ENCODE data around the gene MYO18B.

MYO18B gene

DNA sequence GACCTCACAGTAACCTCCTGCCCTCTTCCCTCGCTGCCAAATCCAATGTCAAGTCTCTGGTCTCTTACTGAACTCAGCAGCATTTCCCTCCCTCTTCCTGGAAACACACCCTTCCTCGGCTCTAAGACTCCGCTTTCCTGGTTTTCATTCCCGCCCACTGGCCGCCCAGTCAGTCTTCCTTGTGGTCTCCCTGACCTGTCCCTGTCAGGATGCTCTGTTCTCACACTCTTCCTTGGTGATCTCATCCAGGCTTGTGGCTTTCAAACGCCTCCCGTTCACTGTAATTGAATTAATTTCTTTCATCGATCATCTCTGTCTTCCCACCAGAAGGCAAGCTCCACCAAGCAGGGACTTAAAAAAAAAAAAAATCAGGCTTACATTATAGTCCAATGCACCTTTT is 33.5 kb downstream of the MYO18B start:
- TF ChIP-seq, protein P1, sequence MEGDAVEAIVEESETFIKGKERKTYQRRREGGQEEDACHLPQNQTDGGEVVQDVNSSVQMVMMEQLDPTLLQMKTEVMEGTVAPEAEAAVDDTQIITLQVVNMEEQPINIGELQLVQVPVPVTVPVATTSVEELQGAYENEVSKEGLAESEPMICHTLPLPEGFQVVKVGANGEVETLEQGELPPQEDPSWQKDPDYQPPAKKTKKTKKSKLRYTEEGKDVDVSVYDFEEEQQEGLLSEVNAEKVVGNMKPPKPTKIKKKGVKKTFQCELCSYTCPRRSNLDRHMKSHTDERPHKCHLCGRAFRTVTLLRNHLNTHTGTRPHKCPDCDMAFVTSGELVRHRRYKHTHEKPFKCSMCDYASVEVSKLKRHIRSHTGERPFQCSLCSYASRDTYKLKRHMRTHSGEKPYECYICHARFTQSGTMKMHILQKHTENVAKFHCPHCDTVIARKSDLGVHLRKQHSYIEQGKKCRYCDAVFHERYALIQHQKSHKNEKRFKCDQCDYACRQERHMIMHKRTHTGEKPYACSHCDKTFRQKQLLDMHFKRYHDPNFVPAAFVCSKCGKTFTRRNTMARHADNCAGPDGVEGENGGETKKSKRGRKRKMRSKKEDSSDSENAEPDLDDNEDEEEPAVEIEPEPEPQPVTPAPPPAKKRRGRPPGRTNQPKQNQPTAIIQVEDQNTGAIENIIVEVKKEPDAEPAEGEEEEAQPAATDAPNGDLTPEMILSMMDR (IDR thresholded peaks at IDR 0.05; ENCODE audit: low read depth, low read length) = no peak
- H3K4me3 ChIP-seq (ENCODE audit: low read depth, low read length) = no peak overlapping the region

DNA sequence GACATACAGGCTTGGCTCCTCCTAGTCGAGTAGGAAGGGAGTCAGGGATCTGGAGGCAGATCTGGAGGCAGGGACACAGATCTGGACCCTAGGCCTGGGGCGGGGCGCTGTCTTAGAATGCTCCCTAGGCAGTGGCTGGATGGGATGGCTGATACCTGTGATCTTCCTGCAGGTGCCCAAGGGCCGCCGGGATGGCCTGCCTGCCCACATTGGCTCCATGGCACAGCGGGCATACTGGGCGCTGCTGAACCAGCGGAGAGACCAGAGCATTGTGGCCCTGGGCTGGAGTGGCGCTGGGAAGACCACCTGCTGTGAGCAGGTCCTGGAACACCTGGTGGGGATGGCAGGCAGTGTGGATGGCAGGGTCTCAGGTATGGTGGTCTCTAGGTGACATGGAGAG is 35.4 kb downstream of the MYO18B start:
- H3K4me3 ChIP-seq (ENCODE audit: low read depth, low read length) = no peak overlapping the region
- TF ChIP-seq, protein P1 (IDR thresholded peaks at IDR 0.05; ENCODE audit: low read depth, low read length) = no peak

DNA sequence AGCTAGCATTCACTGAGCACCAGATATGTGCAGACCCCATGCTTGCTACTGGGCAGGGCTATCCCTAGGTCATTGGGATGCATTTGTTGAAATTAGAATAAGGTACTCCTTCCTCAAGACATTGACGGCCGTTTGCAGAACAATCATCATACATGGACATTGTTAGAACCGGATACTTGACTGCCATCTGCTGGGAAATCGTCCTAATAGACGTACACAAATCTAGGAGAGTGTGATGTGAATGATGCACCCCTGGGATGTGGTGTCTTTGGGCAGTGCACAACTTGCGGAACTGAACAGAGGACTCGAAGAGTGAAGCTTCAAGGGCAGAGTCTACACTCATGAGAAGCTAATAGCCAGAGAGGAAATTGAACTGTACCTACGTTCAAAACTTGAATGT is 35.9 kb downstream of the MYO18B start:
- no peak overlapping the region for H3K4me3 ChIP-seq (ENCODE audit: low read depth, low read length)

DNA sequence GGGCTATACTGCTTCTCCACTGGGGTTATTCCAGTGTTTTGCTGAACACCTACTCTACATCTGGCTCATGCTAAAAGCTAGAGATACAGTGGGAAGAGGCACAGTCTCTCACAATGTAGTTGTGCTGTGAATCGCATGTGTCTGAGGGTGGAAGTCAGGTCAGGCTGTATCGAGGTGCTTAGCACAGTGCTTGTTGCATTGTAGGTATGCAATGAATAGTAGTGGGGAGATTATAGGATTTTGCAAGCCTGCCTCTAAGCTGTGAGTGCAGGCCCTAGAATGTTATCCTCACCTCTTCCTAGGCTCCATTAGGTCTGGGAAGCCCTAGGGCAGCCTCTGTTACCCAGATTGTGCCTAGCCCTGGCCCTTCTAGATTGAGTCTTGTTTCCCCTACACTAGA is 37.4 kb downstream of the MYO18B start:
- TF ChIP-seq, protein P1 (IDR thresholded peaks at IDR 0.05; ENCODE audit: low read depth, low read length) = no peak
- no peak overlapping the region for H3K4me3 ChIP-seq (ENCODE audit: low read depth, low read length)

More for the DNA sequence above, 35.9 kb downstream of the MYO18B start:
- TF ChIP-seq, protein P1 (IDR thresholded peaks at IDR 0.05; ENCODE audit: low read depth, low read length) = 0 out of 2 replicates have a peak, but pooled peaks have one; percentile 18

DNA sequence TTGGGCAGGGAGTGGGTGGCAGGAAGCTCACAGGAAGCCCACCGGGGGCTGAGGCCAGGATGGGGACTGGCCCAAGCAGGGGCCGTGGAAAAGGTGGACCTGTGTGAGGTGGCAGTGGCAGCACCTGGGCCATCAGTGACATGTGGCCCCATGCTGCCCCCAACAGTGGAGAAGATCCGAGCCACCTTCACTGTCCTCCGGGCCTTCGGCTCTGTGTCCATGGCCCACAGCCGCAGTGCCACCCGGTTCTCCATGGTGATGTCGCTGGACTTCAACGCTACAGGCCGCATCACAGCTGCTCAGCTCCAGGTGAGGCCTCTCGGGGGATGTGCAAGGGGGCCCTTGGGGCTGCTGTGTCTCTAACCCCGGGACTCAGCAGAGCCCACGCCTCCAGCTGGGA is 37.9 kb downstream of the MYO18B start:
- no peak overlapping the region for H3K4me3 ChIP-seq (ENCODE audit: low read depth, low read length)
- TF ChIP-seq, protein P1 (IDR thresholded peaks at IDR 0.05; ENCODE audit: low read depth, low read length) = no peak

DNA sequence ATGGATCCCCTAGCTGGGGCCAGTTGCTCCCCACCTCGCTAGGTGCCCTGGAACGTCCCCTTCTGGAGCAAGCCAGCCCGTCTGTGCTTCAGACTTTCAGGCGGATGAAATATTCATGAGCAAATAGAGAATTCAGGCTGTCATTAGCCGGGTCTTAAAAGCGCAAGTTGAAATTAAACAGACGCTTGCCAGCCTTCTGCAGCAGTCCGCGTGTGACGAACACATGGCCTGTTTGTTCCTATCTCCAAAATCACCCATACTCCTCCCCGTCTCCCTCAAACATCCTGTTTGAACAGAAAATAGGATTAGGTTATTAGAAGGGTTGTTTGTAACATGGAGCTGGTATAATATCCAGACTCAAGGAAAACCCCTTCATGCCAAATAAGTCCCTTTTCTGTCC is 38.7 kb downstream of the MYO18B start:
- TF ChIP-seq, protein P1 (IDR thresholded peaks at IDR 0.05; ENCODE audit: low read depth, low read length) = no peak
- no peak overlapping the region for H3K4me3 ChIP-seq (ENCODE audit: low read depth, low read length)

DNA sequence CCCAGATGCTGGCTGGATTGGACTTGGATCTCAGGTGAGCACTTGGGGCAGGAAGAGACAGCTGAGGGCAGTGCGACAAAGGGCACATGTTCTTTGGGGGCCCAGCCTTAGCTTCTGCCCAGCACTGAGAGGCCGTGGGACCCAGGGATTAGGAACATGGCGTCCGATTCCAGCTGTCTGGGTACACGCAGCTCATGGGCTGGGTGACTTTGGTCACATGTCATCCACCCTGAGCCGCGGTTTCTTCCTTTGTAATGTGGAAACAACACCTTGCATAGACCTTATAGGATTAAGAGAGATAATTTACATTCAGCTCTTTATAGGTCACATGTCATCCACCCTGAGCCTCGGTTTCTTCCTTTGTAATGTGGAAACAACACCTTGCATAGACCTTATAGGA is 39.8 kb downstream of the MYO18B start:
- TF ChIP-seq, protein P1 (IDR thresholded peaks at IDR 0.05; ENCODE audit: low read depth, low read length) = no peak

More for the DNA sequence above, 39.8 kb downstream of the MYO18B start:
- H3K4me3 ChIP-seq (ENCODE audit: low read depth, low read length) = no peak overlapping the region

All from WI38 (cell line).